ENCODE measurements around the gene ADARB2.

ADARB2 gene

GRCh38 chr10:1573334-1573969 is 163.9 kb downstream of the ADARB2 start:
- DNase-seq (ENCODE audit: low spot score): no peak
- in situ Hi-C loops (cut with MboI; ENCODE audit: low sequenced_read_pairs, unreplicated experiment): no loop called here

GRCh38 chr10:1572519-1573333 is 164.6 kb downstream of the ADARB2 start:
- in situ Hi-C loops (cut with MboI; ENCODE audit: low sequenced_read_pairs, unreplicated experiment): no loop called here
- TF ChIP-seq CTCF (IDR thresholded peaks at IDR 0.05; ENCODE audit: borderline replicate concordance, control extremely low read depth, extremely low read depth, insufficient read depth, missing control alignments): no peak

More at GRCh38 chr10:1573334-1573969, 163.9 kb downstream of the ADARB2 start:
- no peak for TF ChIP-seq CTCF (IDR thresholded peaks at IDR 0.05; ENCODE audit: borderline replicate concordance, control extremely low read depth, extremely low read depth, insufficient read depth, missing control alignments)

GRCh38 chr10:1571587-1572237 is 165.6 kb downstream of the ADARB2 start:
- TF ChIP-seq CTCF (IDR thresholded peaks at IDR 0.05; ENCODE audit: borderline replicate concordance, control extremely low read depth, extremely low read depth, insufficient read depth, missing control alignments): no peak
- no peak for DNase-seq (ENCODE audit: low spot score)
- in situ Hi-C loops (cut with MboI; ENCODE audit: low sequenced_read_pairs, unreplicated experiment): no loop called here

More at GRCh38 chr10:1572519-1573333, 164.6 kb downstream of the ADARB2 start:
- DNase-seq (ENCODE audit: low spot score): no peak

GRCh38 chr10:1570416-1571051 is 166.8 kb downstream of the ADARB2 start:
- in situ Hi-C loops (cut with MboI; ENCODE audit: low sequenced_read_pairs, unreplicated experiment): no loop called here
- DNase-seq (ENCODE audit: low spot score): no peak
- TF ChIP-seq CTCF (IDR thresholded peaks at IDR 0.05; ENCODE audit: borderline replicate concordance, control extremely low read depth, extremely low read depth, insufficient read depth, missing control alignments): no peak

GRCh38 chr10:1569208-1569607 is 168.1 kb downstream of the ADARB2 start:
- in situ Hi-C loops (cut with MboI; ENCODE audit: low sequenced_read_pairs, unreplicated experiment): no loop called here
- no peak for TF ChIP-seq CTCF (IDR thresholded peaks at IDR 0.05; ENCODE audit: borderline replicate concordance, control extremely low read depth, extremely low read depth, insufficient read depth, missing control alignments)
- no peak for DNase-seq (ENCODE audit: low spot score)

Measured in GM13976 (cell line).